Fibroblast of skin of scalp (primary cell): ENCODE measurements around the gene AP1S1.
"Not testable (repeated sequence)": the region's sequence is repeated elsewhere in the genome, so short reads cannot be mapped to it uniquely, and the experiment has no call there.

ENCODE experiments used
- DNase-seq: peaks from one replicate; pipeline ENCODE4 v3.0.0-alpha.2; 2013

Gene AP1S1

GRCh38 chr7:101171442-101171837 is 17.2 kb downstream of the AP1S1 start:
- DNase-seq, result no peak

GRCh38 chr7:101172005-101172853 is 18.0 kb downstream of the AP1S1 start:
- no peak for DNase-seq

- peak; percentile 79 for DNase-seq
Observed at GRCh38 chr7:101172854-101173751, 18.8 kb downstream of the AP1S1 start.

- peak; percentile 57 for DNase-seq
Observed at GRCh38 chr7:101173752-101174244, 19.5 kb downstream of the AP1S1 start.

DNA sequence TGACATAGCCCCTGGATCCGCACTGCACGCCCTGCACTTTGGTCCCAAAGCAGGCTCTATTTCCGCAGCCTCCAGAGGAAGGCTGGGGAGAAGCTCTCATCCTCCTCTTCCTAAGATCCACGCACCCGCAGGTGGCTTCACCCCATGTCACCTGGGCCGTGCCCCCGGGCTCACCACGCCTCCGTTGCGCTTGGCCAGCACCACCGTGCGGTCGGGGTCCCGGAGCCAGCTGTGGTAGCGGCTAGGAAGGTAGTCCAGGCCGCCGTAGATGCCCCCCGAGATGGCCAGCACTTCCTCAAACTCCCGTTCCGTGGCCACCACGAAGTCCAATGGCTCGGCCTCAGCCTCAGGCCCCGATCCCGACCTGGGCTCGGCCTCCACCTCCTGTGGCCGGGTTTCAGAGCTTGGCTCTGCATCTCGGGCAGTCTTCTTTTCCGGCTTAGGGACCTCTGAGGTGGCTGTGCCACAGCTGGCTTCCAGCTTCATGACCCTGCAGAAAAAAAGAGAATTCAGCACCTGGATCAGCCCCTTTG is 20.1 kb downstream of the AP1S1 start:
- DNase-seq, result no peak

GRCh38 chr7:101175664-101176063 is 21.4 kb downstream of the AP1S1 start:
- no peak for DNase-seq

DNA sequence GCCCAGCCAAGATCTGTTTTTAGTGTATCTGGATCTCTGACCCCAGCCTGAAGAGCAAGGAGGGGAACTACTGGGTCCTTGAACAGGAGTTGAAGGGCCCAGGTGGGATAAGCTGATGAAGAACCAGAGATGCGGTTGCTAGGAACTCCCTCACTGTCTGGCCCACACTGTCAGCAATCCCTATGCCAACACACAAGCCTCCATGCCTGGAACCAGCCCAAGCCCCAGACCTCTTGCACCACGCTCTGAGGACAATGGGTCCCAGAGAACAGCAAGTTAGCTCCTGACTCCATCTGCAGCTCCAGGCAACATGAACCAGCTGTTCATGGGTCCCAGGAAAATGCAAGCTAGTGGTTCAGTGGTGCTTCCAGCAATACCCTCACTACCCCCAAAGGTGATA is 23.4 kb downstream of the AP1S1 start:
- DNase-seq, result no peak

DNA sequence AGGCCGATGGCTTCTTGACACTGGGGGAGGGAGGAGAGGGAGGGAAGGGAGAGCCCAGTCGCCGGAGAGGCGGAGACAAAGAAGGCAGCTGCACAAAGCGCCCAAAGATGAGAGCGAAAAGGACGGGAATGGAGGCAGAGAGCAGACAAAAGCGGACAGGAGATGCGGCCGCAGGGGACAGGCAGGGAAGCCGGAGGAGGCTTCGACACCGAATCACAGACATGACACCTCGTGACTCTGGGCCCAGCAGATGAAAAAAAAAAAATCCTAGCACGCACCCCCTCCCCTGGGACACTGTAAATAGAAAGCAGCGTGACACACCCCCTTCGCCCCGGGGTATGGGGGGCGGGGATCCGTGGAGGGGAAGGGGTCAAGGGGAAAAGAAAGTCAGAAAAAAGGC is 24.8 kb downstream of the AP1S1 start:
- no peak for DNase-seq

GRCh38 chr7:101179713-101180112 is 25.4 kb downstream of the AP1S1 start:
- no peak for DNase-seq

- DNase-seq, result no peak
Observed at GRCh38 chr7:101180130-101180755, 26.0 kb downstream of the AP1S1 start, which contains the start of gene NAT16. Gene NAT16, minus strand, starts transcription at chr7:101180293. Its CDS starts 5,486 bp downstream, at chr7:101174807.

DNA sequence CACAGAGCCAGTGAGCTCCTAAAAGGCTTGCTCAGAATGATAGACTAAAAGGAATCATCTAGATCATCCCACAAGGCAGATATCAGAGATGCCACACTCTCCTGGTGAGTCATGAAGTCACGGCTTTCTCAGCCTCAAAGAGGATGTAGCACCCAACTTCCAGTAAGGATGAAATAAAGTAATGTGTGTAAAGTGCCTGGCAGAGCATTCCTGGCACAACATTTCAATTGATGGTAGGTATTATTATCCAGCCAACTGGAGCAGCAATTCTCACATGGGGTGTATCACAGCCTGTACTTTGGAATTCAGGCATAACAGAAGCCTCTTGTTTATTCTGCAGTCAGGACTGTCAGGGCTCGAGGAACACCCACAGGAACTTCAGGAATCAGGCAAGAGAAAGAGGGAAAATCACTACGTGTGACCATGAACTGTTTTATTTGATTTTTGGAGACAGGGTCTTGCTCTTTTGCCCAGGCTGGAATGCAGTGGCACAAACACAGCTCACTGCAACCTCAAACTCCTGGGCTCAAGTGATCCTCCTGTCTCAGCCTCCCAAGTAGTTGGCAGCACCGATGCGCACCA is 31.1 kb downstream of the AP1S1 start:
- peak; percentile 42 for DNase-seq

DNA sequence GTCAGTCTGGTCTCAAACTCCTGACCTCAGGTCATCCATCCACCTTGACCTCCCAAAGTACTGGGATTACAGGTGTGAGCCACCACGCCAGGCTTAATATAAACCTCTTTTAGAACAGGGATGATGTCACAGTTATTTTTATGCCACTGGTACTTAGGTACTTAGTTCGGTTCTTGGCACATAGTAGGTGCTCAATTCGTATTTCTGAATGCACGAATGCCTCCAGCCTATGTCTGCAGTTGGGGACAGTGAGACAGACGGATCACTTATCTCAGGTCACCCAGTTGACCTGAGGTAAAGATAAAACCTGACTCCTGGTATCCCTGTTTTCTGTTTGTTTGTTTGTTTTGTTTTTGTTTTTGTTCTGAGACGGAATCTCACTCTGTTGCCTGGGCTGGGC is 31.9 kb downstream of the AP1S1 start:
- DNase-seq, result no peak

DNA sequence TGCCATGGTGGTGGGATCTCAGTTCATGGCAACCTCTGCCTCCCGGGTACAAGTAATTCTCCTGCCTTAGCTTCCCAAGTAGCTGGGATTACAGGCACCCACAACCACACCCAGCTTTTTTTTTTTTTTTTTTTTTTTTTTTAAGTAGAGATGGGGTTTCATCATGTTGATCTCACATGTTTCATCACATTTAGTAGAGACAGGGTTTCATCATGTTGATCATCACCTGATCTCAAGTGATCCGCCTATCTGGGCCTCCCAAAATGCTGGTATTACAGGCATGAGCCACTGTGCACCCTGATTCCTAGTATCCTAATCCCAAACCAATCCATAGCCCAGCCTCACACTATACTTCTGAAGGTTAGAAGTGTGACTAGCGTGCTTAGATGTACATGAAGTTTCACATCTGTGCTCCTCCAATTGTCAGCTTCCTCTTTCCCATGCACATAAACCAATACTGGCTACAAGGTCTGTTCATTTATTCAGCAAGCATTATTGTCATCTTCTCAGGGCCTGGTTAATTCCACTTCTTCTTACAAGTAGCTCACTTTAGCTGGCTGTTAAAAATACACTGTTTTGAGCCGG is 32.7 kb downstream of the AP1S1 start:
- DNase-seq, result no peak

GRCh38 chr7:101189109-101189508 is 34.8 kb downstream of the AP1S1 start:
- DNase-seq, result no peak

DNA sequence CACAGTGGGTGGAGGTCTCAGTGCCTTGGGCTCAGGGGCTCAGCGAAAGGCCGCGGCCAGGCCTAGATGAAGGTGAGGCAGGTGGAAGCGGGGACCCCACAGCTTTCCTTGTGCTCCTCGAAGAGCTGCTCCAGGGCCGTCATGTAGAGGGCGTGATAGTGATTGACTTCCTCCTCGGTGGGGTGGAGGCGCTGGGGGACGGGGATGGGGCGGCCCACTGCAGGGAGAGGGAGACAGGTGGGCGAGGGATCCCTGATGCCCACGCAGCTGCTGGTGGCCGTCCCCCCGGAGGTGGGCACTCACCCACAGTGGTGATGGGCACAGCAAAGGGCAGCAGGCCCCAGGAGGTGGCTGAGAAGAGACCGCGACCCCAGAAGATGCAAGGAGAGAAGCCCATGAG is 41.6 kb downstream of the AP1S1 start:
- no peak for DNase-seq

DNA sequence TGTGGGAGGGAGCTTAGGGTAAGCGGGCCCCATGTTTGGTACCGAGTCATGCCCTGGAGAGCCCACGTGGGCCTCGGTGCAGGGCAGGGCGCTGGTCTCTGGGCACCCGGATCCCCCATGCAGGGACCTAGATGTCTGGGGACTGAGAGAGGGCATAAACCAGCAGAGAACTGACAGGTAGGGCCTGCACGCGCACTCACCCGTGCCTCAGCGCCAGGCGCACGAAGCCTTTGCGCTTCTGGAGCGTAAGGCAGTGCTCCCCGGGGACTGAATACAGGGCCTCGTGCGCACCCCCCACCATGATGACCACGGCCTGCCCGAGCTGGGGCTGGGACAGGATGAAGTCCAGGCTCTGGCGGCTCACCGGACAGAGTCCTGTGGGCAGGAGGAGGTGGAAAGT is 43.7 kb downstream of the AP1S1 start:
- DNase-seq, result no peak

DNA sequence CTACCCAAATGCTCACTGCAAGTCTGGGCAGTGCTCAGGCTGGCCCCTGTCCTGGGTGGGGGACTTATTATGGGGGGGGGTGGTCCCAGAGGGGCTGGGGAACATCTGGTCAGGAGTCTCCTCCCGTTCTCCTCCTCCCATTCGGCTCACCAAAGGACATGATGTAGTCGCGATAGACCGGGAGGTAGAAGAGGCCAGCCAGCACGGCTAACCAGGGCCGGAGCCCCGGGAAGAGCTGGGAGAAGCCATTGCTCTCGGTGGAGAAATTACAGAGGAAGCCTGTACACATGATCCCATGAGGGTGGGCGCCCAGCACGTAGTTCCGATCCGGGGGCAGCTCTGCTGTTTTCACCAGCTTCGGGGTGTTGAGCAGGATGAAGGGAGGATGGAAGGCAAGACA is 44.2 kb downstream of the AP1S1 start:
- DNase-seq, result no peak

- DNase-seq, result not testable (repeated sequence)
Observed at GRCh38 chr7:101199522-101199921, 45.2 kb downstream of the AP1S1 start.

DNA sequence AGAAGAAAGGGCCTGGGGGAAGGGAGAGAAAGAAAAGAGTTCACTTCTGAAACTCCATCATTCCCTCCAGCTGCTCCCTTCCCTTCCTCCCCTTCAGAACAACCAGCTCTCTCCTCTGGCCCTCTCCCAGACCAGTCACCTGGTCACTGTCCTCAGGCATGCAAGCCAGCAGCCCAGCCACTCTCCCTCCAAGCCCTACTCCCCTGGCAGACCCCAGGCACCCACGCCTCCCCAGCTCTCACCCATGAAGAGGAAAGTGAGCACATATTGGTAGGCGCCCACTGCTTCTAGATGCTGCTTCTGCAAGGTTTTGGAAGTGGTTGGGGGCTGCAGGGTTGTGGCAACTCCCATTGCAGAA is 46.2 kb downstream of the AP1S1 start:
- no peak for DNase-seq

DNA sequence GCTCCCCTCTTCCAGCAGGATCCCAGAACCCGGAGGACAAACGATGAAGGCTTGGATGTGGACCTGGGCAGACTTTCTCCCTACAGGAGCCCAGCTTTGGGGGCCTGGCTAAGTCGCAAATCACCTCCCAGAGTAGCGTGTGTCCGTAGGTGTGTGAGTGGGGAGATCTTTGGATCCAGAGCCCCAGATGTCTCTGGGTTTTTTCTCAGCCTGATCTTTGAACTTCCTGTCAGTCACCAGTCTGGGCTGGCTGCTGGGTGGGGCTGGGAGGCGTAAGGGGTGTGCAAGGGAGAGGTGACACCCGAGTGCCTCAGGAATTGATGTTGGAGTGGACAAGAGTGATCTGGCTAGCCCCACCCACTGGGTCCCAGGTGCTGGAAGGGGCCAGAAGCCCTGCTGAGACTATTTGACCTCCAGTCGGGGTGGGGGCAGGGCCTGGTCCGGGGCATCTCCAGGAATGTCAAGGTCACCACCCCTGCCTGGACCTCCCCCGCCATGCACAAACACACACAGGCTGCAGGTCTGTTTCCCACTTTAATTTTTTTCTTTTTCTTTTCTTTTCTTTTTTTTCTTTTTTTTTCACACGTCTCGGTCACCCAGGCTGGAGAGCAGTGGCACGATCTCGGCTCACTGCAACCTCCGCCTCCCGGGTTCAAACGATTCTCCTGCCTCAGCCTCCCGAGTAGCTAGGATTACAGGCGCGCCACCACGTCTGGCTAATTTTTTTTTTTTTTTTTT is 46.8 kb downstream of the AP1S1 start, which contains the start of gene MOGAT3:
TSS of gene MOGAT3 (minus strand) at position 175 of the 738 bp plus-strand sequence. CDS start 182 bp downstream, outside the sequence.
- DNase-seq, result no peak
